ENCODE measurements around the gene ACSL6.

Gene ACSL6

GRCh38 chr5:132049093-132049492 is 37.6 kb upstream of the ACSL6 start:
- CTCF ChIA-PET = interaction anchor here (1.3 to 3.2 kb wide), 2 partner anchors 14 to 39 kb away, joined by 3 to 21 read pairs; no protein-coding TSS in a partner anchor
- POLR2A ChIA-PET = no interaction called here
- DNase-seq (ENCODE audit: low read depth, low spot score) = no peak
- no peak for TF ChIP-seq CTCF (IDR thresholded peaks at IDR 0.05; ENCODE audit: insufficient read depth, low read length, missing control alignments)
- no peak overlapping the region for H3K4me3 ChIP-seq (ENCODE audit: low read depth, low read length)

GRCh38 chr5:132046880-132047299 is 35.4 kb upstream of the ACSL6 start:
- POLR2A ChIA-PET = no interaction called here
- CTCF ChIA-PET = interaction anchor here (0.9 kb wide), 1 partner anchor 16 kb away, joined by 5 read pairs; no protein-coding TSS in a partner anchor
- TF ChIP-seq CTCF (IDR thresholded peaks at IDR 0.05; ENCODE audit: insufficient read depth, low read length, missing control alignments) = no peak

GRCh38 chr5:132044207-132044606 is 32.7 kb upstream of the ACSL6 start:
- no peak for TF ChIP-seq CTCF (IDR thresholded peaks at IDR 0.05; ENCODE audit: insufficient read depth, low read length, missing control alignments)
- ChIA-PET CTCF (interaction anchor here (0.9 kb wide), 1 partner anchor 19 kb away, joined by 3 read pairs; no protein-coding TSS in a partner anchor), POLR2A (no interaction called here)
- no peak for DNase-seq (ENCODE audit: low read depth, low spot score)
- no peak overlapping the region for H3K4me3 ChIP-seq (ENCODE audit: low read depth, low read length)

More at GRCh38 chr5:132046880-132047299, 35.4 kb upstream of the ACSL6 start:
- H3K4me3 ChIP-seq (ENCODE audit: low read depth, low read length) = no peak overlapping the region
- DNase-seq (ENCODE audit: low read depth, low spot score) = no peak

- H3K4me3 ChIP-seq (ENCODE audit: low read depth, low read length) = no peak overlapping the region
Observed at GRCh38 chr5:132037353-132037752, 25.9 kb upstream of the ACSL6 start.

GRCh38 chr5:132033122-132033521 is 21.7 kb upstream of the ACSL6 start:
- H3K4me3 ChIP-seq (ENCODE audit: low read depth, low read length) = no peak overlapping the region
- ChIA-PET POLR2A (no interaction called here), CTCF (no interaction called here)

More at GRCh38 chr5:132037353-132037752, 25.9 kb upstream of the ACSL6 start:
- ChIA-PET POLR2A (no interaction called here), CTCF (no interaction called here)
- TF ChIP-seq CTCF (IDR thresholded peaks at IDR 0.05; ENCODE audit: insufficient read depth, low read length, missing control alignments) = no peak
- no peak for DNase-seq (ENCODE audit: low read depth, low spot score)

GRCh38 chr5:132032196-132032595 is 20.7 kb upstream of the ACSL6 start:
- no peak for DNase-seq (ENCODE audit: low read depth, low spot score)
- TF ChIP-seq CTCF (IDR thresholded peaks at IDR 0.05; ENCODE audit: insufficient read depth, low read length, missing control alignments) = no peak
- POLR2A ChIA-PET = no interaction called here
- CTCF ChIA-PET = no interaction called here
- no peak overlapping the region for H3K4me3 ChIP-seq (ENCODE audit: low read depth, low read length)

More at GRCh38 chr5:132033122-132033521, 21.7 kb upstream of the ACSL6 start:
- no peak for DNase-seq (ENCODE audit: low read depth, low spot score)
- TF ChIP-seq CTCF (IDR thresholded peaks at IDR 0.05; ENCODE audit: insufficient read depth, low read length, missing control alignments) = no peak
